B cell (primary cell): ENCODE data around the gene TCAP. TPM values are rescaled to one million over a fixed set of nuclear protein-coding genes. Genes with fewer than 3 reads are reported as not detected.

Experiments used
- ATAC-seq: fragments of 200-7000 bp; cut with Tn5 transposase; one replicate; pipeline ENCODE4 v1.10.0; 2021; ENCODE audit warnings: low read depth, mild to moderate bottlenecking, moderate number of reproducible peaks, moderate library complexity
- CTCF ChIA-PET: fragments of 350-600 bp; sonication (Branson Sonifier 250); formaldehyde crosslinking; loops from one replicate; lab custom pipeline; 2021; ENCODE audit warnings: antibody characterized with exemption, inconsistent platforms; lab: Charles Lee
- POLR2A ChIA-PET: fragments of 350-600 bp; sonication (Branson Sonifier 250); formaldehyde crosslinking; loops from one replicate; lab custom pipeline; 2021; ENCODE audit warnings: antibody characterized with exemption; lab: Charles Lee
- DNase-seq: peaks from one replicate; pipeline ENCODE4 v3.0.0; 2013
- H2AFZ ChIP-seq: 2 replicates; pipeline ENCODE4 v1.6.1; 2012; ENCODE audit warnings: mild to moderate bottlenecking, low read depth, low read length; ENCODE audit not compliant: insufficient read depth, poor library complexity, severe bottlenecking
- H3K27ac ChIP-seq, 2 donors: 1 replicate in 1 of 2; 2 replicates in 1 of 2; pipeline ENCODE4 v1.5.1; 2012 to 2013; ENCODE audit warnings: low read length in 2 of 2, mild to moderate bottlenecking in 2 of 2, moderate library complexity in 1 of 2
- H3K27me3 ChIP-seq, 4 experiments: fragments of 200-600 bp in 1 of 4; sonication (generic) in 1 of 4; replicated peaks in 1 of 4; 1 replicate in 2 of 4; 2 replicates in 2 of 4; pipeline versions ENCODE4 v1.6.1 to v1.7.0; 2013 to 2016; ENCODE audit warnings: low read length in 3 of 4, mild to moderate bottlenecking in 2 of 4, mixed read lengths in 1 of 4, moderate library complexity in 1 of 4; ENCODE audit not compliant: insufficient read depth in 4 of 4, control insufficient read depth in 3 of 4; ENCODE audit errors: control extremely low read depth in 1 of 4
- H3K36me3 ChIP-seq, 2 experiments: replicated peaks in 1 of 2; 1 replicate in 1 of 2; 2 replicates in 1 of 2; pipeline versions ENCODE4 v1.6.1 to v1.7.1; 2013; ENCODE audit warnings: low read length in 1 of 2; ENCODE audit not compliant: insufficient read depth in 2 of 2, control insufficient read depth in 1 of 2; ENCODE audit errors: control extremely low read depth in 1 of 2, extremely low read depth in 1 of 2
- H3K4me1 ChIP-seq, 2 donors: fragments of 200-600 bp in 1 of 2; sonication (generic) in 1 of 2; 1 replicate in 1 of 2; 2 replicates in 1 of 2; pipeline versions ENCODE4 v1.5.1 to v1.6.1; 2013 to 2017; ENCODE audit warnings: low read length in 2 of 2; ENCODE audit not compliant: control insufficient read depth in 2 of 2, insufficient read depth in 2 of 2
- H3K4me2 ChIP-seq: replicated peaks from 2 replicates; pipeline ENCODE3; 2012; ENCODE audit warnings: mild to moderate bottlenecking, low read depth, low read length; ENCODE audit not compliant: poor library complexity, severe bottlenecking
- H3K4me3 ChIP-seq, 5 experiments: fragments of 200-600 bp in 1 of 5; sonication (generic) in 1 of 5; 1 replicate in 3 of 5; 2 replicates in 2 of 5; pipeline versions ENCODE4 v1.5.1 to v1.7.0; 2011 to 2016; ENCODE audit warnings: low read length in 4 of 5, mild to moderate bottlenecking in 4 of 5, low read depth in 2 of 5, control low read depth in 1 of 5, moderate library complexity in 1 of 5; ENCODE audit not compliant: insufficient read depth in 1 of 5; ENCODE audit errors: control extremely low read depth in 1 of 5, extremely low read depth in 1 of 5
- H3K79me2 ChIP-seq: fragments of 200-600 bp; sonication (generic); one replicate; pipeline ENCODE4 v1.6.0; 2016; ENCODE audit warnings: low read length; ENCODE audit not compliant: control insufficient read depth, insufficient read depth
- H3K9ac ChIP-seq: fragments of 200-600 bp; sonication (generic); 2 replicates; pipeline ENCODE4 v1.6.1; 2017; ENCODE audit warnings: mild to moderate bottlenecking, low read length, moderate library complexity
- H3K9me3 ChIP-seq, 3 donors: one replicate each; pipeline versions ENCODE4 v1.6.1 to v1.7.1; 2013; ENCODE audit warnings: low read length in 2 of 3; ENCODE audit not compliant: control insufficient read depth in 2 of 3, insufficient read depth in 1 of 3; ENCODE audit errors: control extremely low read depth in 1 of 3
- H4K20me1 ChIP-seq: 2 replicates; pipeline ENCODE4 v1.6.0; 2012; ENCODE audit warnings: mild to moderate bottlenecking, low read length; ENCODE audit not compliant: insufficient read depth, control insufficient read depth, poor library complexity, severe bottlenecking
- H3K27ac Mint-ChIP-seq: one replicate; pipeline ENCODE4 v1.8.0; 2021; ENCODE audit warnings: mixed read lengths
- H3K27me3 Mint-ChIP-seq: one replicate; pipeline ENCODE4 v1.8.0; 2021; ENCODE audit warnings: mixed read lengths
- H3K4me1 Mint-ChIP-seq: one replicate; pipeline ENCODE4 v1.8.0; 2021; ENCODE audit warnings: mixed read lengths
- H3K4me3 Mint-ChIP-seq: one replicate; pipeline ENCODE4 v1.8.0; 2021; ENCODE audit warnings: mixed read lengths
- H3K9me3 Mint-ChIP-seq: one replicate; pipeline ENCODE4 v1.8.0; 2022; ENCODE audit warnings: mixed read lengths; ENCODE audit not compliant: insufficient read depth
- EZH2 ChIP-seq: IDR thresholded peaks from 2 replicates; pipeline ENCODE4 v1.6.1; 2012; ENCODE audit warnings: borderline replicate concordance, low read depth, mild to moderate bottlenecking, moderate library complexity, low read length; ENCODE audit not compliant: insufficient read depth, poor library complexity, severe bottlenecking
- WGBS: methylation state at CpG from one replicate; pipeline ENCODE4 v1.1.5; 2013; ENCODE audit warnings: missing lambda C conversion rate; ENCODE audit not compliant: insufficient coverage; 5-methylcytosine and 5-hydroxymethylcytosine counted together
- intact Hi-C: fragments of 100-400 bp; cut with micrococcal nuclease; formaldehyde crosslinking; loops from one replicate; pipeline ENCODE4 v1.10.0; 2022
- polyA plus RNA-seq: library from polyadenylated mRNA; depleted of rRNA; stranded (reverse); fragments of >200 nt; gene quantifications from 2 replicates; pipeline ENCODE4 v1.2.3, GENCODE V29; 2012
- total RNA-seq, 2 donors: library from RNA; stranded (reverse); fragments of 120-200 nt in 1 of 2; gene quantifications; 1 replicate in 1 of 2; 2 replicates in 1 of 2; pipeline versions ENCODE4 v1.2.3 to v1.2.4, GENCODE V29; 2013 to 2022
- TF ChIP-seq, protein P1 (sequence below): fragments of 200-600 bp; IDR thresholded peaks from one replicate; pipeline ENCODE4 v1.8.0; 2022; ENCODE audit warnings: antibody characterized with exemption, mild to moderate bottlenecking

TCAP gene
- total and polyA plus RNA-seq, 2 donors (not counting 1 experiment from before 2014, with no cell fraction given), result 3.8 to 5.1 TPM

DNA sequence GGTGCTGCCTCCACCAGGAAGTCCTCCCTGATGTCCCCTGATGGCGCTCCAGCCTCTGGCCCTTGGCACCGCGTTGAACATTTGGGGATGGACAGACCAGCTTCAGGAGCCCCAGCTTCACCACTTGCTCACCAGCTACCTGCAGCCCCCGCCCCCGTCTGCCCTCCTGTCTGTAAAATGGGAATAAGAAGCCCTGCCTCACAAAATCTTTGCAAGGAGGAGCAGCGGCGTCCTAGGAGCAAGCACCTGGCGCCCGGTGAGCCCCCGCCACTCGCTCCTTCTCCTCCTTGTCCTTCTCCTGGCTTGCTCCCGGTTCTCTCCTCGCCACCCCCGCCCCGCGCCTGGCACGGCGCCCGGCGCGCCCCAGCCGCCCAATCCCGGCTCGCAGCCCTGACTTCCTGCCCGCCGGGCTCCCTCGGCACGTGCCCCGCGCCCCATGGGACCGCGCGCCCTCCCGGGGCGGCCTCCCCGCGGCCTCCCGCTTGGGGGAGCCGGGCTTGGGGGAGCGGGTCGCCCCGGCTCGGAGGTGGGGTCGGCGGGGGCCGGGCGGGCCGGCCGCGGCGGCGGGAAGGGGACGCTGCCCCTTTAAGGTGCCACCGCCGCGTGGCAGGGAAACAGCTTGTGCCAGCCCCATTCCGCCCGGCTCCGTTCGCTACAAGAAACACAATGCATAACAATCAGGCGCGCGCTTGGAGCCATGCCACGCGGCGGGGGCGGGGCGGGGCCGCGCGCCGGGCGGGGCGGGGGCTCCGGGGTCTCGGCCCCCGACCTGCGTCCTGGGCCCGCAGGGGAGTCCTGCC, 47.5 kb upstream of the TCAP start:
- Histone ChIP-seq H3K27ac (no peak overlapping the region), H3K36me3 (no peaks in the 10 kb centered on the region), H3K9ac (peak overlapping the region; percentile 67), H3K4me2 (peak overlapping the region; percentile 97), H3K9me3 (no peaks in the 10 kb centered on the region), H3K4me3 (peak overlapping the region in 4 of 5 experiments; percentile 45 to 73 (median 56)), H2AFZ (peak overlapping the region; percentile 75), H3K27me3 (peaks cover 0 to 18% (median 0%) of the 10 kb centered on the region in 4 experiments), H3K79me2 (no peaks in the 10 kb centered on the region), H3K4me1 (peaks cover 13 to 33% of the 10 kb centered on the region in 2 donors), H4K20me1 (no peaks in the 10 kb centered on the region)
- peaks cover 19% of the 10 kb centered on the region for H3K4me1 Mint-ChIP-seq
- POLR2A ChIA-PET, result interaction anchor here (0.6 kb wide), 1 partner anchor 276 kb away, joined by 5 read pairs; no protein-coding TSS in a partner anchor
- peak overlapping the region; percentile 88 for H3K4me3 Mint-ChIP-seq
- TF ChIP-seq, protein P1, sequence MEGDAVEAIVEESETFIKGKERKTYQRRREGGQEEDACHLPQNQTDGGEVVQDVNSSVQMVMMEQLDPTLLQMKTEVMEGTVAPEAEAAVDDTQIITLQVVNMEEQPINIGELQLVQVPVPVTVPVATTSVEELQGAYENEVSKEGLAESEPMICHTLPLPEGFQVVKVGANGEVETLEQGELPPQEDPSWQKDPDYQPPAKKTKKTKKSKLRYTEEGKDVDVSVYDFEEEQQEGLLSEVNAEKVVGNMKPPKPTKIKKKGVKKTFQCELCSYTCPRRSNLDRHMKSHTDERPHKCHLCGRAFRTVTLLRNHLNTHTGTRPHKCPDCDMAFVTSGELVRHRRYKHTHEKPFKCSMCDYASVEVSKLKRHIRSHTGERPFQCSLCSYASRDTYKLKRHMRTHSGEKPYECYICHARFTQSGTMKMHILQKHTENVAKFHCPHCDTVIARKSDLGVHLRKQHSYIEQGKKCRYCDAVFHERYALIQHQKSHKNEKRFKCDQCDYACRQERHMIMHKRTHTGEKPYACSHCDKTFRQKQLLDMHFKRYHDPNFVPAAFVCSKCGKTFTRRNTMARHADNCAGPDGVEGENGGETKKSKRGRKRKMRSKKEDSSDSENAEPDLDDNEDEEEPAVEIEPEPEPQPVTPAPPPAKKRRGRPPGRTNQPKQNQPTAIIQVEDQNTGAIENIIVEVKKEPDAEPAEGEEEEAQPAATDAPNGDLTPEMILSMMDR, result no peak
- TF ChIP-seq EZH2, result no peak
- ATAC-seq (peak; percentile 57), DNase-seq (peak; percentile 73)
- intact Hi-C loops, result no loop called here
- no peaks in the 10 kb centered on the region for H3K9me3 Mint-ChIP-seq
- CTCF ChIA-PET, result interaction anchor here (0.8 to 13.0 kb wide), 5 partner anchors 12 to 114 kb away, joined by 3 to 262 read pairs (median 51); partner anchors contain the start of gene MIEN1
- WGBS, result 2% methylated on average over 79 of the region's 79 CpGs
- peak overlapping the region; percentile 50 for H3K27ac Mint-ChIP-seq
- peaks cover 13% of the 10 kb centered on the region for H3K27me3 Mint-ChIP-seq
